Measurements from ENCODE around the gene STRIP2.
"Not testable (repeated sequence)": the region's sequence is repeated elsewhere in the genome, so short reads cannot be mapped to it uniquely, and the experiment has no call there.

The STRIP2 gene

GRCh38 chr7:129439963-129440625, 5.9 kb downstream of the STRIP2 start:
- in situ Hi-C loops (cut with MboI; ENCODE audit: low sequenced_read_pairs, unreplicated experiment), result no loop called here
- TF ChIP-seq, protein P1, sequence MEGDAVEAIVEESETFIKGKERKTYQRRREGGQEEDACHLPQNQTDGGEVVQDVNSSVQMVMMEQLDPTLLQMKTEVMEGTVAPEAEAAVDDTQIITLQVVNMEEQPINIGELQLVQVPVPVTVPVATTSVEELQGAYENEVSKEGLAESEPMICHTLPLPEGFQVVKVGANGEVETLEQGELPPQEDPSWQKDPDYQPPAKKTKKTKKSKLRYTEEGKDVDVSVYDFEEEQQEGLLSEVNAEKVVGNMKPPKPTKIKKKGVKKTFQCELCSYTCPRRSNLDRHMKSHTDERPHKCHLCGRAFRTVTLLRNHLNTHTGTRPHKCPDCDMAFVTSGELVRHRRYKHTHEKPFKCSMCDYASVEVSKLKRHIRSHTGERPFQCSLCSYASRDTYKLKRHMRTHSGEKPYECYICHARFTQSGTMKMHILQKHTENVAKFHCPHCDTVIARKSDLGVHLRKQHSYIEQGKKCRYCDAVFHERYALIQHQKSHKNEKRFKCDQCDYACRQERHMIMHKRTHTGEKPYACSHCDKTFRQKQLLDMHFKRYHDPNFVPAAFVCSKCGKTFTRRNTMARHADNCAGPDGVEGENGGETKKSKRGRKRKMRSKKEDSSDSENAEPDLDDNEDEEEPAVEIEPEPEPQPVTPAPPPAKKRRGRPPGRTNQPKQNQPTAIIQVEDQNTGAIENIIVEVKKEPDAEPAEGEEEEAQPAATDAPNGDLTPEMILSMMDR (IDR thresholded peaks at IDR 0.05; ENCODE audit: borderline replicate concordance, control extremely low read depth, extremely low read depth, insufficient read depth, missing control alignments), result no peak
- DNase-seq (ENCODE audit: low spot score), result no peak

- TF ChIP-seq, protein P1 (IDR thresholded peaks at IDR 0.05; ENCODE audit: borderline replicate concordance, control extremely low read depth, extremely low read depth, insufficient read depth, missing control alignments), result no peak
- no peak for DNase-seq (ENCODE audit: low spot score)
- in situ Hi-C loops (cut with MboI; ENCODE audit: low sequenced_read_pairs, unreplicated experiment), result no loop called here
Measured at GRCh38 chr7:129443612-129444011, 9.4 kb downstream of the STRIP2 start.

DNA sequence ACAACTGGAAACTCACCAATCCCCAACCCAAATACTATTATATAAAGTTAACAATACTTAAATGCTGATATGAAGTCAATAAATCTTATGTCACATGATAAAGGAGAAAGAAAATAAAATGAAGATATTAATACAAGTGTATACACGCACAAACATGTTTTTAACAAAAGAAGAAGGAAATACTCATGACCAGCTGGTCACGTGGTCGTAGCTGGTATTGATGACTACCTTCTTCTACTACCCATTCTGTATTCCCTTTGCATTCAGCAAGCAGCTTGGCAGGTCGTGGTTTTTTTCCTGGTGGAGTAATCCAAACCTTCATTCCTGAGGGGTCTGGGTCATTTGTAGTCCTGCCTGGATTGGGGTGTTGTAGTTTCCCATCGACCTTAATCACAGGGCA, 10.5 kb downstream of the STRIP2 start:
- DNase-seq (ENCODE audit: low spot score); in situ Hi-C loops (cut with MboI; ENCODE audit: low sequenced_read_pairs, unreplicated experiment): not testable (repeated sequence)

DNA sequence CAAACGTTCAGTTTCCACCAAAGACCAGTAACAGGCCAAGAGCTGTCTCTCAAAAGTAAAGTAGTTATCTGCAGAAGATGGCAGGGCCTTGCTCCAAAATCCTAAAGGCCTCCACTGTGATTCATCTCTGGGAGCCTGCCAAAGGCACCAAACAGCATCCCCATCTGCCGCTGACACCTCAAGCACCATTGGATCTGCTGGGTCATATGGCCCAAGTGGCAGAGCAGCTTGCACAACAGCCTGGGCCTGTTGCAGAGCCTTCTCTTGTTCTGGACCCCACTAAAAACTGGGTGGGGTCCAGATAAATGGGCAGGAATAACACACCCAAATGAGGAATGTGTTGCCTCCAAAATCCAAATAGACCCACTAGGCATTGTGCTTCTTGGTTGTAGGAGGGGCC, 12.7 kb downstream of the STRIP2 start:
- in situ Hi-C loops (cut with MboI; ENCODE audit: low sequenced_read_pairs, unreplicated experiment); DNase-seq (ENCODE audit: low spot score): not testable (repeated sequence)

- in situ Hi-C loops (cut with MboI; ENCODE audit: low sequenced_read_pairs, unreplicated experiment), result not testable (repeated sequence)
Measured at GRCh38 chr7:129447445-129447844, 13.2 kb downstream of the STRIP2 start.

DNA sequence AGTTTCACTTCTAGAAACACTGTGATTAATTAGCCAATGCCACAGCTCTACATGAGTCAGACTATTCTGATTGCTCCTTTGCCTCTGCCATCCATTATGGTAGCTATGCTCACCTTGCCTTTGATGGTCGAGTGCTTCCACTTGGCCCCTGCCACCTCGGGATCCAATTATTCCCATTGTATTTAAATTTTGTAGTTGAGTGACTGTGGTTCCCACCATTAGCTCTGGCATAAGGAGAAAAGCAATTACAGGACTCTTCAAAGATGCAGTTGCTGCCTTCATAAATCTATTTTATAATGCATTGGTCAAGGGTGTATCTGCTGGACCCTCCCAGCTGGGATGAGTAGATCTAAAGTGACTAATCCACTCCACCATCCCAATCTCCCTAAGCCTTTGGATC, 14.4 kb downstream of the STRIP2 start:
- DNase-seq (ENCODE audit: low spot score); in situ Hi-C loops (cut with MboI; ENCODE audit: low sequenced_read_pairs, unreplicated experiment): not testable (repeated sequence)

More at GRCh38 chr7:129447445-129447844, 13.2 kb downstream of the STRIP2 start:
- not testable (repeated sequence) for DNase-seq (ENCODE audit: low spot score)

DNA sequence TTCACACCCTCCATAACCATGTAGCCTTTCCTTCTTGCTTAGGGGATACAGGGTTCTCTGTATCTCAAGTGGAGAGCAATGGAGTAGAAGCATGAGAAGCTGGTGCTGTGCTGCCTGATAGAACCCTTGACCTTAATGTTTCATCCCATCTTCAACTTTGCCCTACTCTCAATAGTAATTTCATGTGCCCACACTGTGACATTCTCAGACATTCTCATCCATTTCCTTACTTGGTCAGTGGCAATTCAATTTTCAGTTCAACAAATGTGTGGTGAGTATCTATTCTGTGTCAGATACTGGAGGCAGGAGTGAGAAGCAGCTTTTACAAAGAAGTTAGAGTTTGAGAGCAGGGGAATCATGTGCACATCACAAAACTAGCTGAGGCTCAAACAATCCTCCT, 16.1 kb downstream of the STRIP2 start:
- TF ChIP-seq, protein P1 (IDR thresholded peaks at IDR 0.05; ENCODE audit: borderline replicate concordance, control extremely low read depth, extremely low read depth, insufficient read depth, missing control alignments), result no peak
- DNase-seq (ENCODE audit: low spot score), result no peak
- in situ Hi-C loops (cut with MboI; ENCODE audit: low sequenced_read_pairs, unreplicated experiment), result no loop called here

DNA sequence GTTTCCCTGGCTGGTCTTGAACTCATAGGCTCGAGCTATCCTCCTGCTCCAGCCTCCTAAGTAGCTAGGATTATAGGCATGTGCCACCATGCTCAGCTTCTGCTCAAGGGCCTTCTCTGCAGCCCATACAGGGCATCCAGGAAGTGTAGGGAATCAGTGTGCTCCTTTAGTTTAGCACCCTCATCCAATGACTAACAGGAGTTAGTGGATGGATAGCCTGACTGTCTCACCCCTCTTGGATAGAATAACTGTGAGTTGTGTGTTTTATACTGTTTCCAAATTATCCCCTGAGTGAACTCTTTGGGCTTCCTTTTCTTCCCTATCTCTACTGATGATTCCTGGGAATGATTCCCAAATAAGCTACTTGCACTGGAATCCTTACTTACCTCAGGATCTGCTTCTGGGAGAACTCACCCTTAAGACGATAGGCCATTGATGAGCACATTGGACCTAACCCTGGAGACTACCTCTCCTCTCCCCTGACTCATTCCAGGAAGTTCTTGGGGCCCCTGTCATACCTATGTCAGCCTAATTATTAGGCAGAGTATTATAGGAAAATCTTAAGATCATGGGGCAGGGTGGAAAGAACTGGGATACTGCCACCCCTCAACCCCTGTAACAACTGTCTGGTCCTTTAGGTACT, 18.5 kb downstream of the STRIP2 start:
- TF ChIP-seq, protein P1 (IDR thresholded peaks at IDR 0.05; ENCODE audit: borderline replicate concordance, control extremely low read depth, extremely low read depth, insufficient read depth, missing control alignments), result no peak
- in situ Hi-C loops (cut with MboI; ENCODE audit: low sequenced_read_pairs, unreplicated experiment), result no loop called here
- DNase-seq (ENCODE audit: low spot score), result no peak
